GM23248 (cell line): ENCODE data around the gene COPS7B.

ENCODE experiments used
- EZH2 ChIP-seq: fragments of 200-600 bp; sonication (generic); IDR thresholded peaks from 2 replicates; pipeline ENCODE4 v1.6.1; 2018; ENCODE audit warnings: antibody characterized with exemption, mild to moderate bottlenecking; ENCODE audit not compliant: insufficient read depth, poor library complexity, severe bottlenecking
- EZH2phosphoT487 ChIP-seq: fragments of 200-600 bp; sonication (generic); IDR thresholded peaks from 2 replicates; pipeline ENCODE4 v1.6.1; 2018; ENCODE audit warnings: antibody characterized with exemption, moderate library complexity, mild to moderate bottlenecking, low read depth; ENCODE audit not compliant: insufficient read depth

DNA sequence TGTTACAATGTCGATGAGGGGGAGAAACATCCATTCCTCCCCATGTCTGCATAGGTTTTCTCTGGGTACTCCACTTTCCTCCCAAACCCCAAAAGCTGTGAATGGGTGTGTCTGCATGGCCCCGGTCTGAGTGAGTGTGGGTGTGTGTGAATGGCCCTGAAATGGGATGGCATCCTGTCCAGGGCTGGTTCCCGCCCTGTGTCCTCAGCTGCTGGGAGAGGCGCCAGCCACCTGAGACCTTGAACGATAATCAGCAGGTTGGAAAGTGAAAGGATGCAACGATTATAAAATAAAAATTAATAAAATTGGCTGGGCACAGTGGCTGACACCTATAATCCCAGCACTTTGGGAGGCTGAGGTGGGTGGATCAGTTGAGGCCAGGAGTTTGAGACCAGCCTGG is 70.7 kb downstream of the COPS7B start:
- no peak for TF ChIP-seq EZH2
- TF ChIP-seq EZH2phosphoT487: no peak
